ENCODE data around the gene HPCAL4.

GRCh38 chr1:39648496-39648895 lies 42.7 kb downstream of the HPCAL4 start:
- TF ChIP-seq POLR2A (IDR thresholded peaks at IDR 0.05): no peak
- no peak for TF ChIP-seq EP300 (IDR thresholded peaks at IDR 0.05)
- no peak for TF ChIP-seq CTCF (IDR thresholded peaks at IDR 0.05)

Measured in sigmoid colon (tissue), 4 donors.